Spleen (tissue), 7 donors: Measurements from ENCODE around the gene PAXX.

ENCODE experiments used
- POLR2A ChIP-seq, 3 donors: fragments of 450-650 bp; IDR thresholded peaks; one replicate each; pipeline ENCODE4 v1.5.1; 2017; ENCODE audit warnings: antibody characterized with exemption in 3 of 3, mild to moderate bottlenecking in 1 of 3
- POLR2AphosphoS5 ChIP-seq, 3 donors: sonication (generic); formaldehyde crosslinking; IDR thresholded peaks; one replicate each; pipeline ENCODE4 v1.5.1; 2017; ENCODE audit warnings: antibody characterized with exemption in 3 of 3
- TF ChIP-seq, protein P1 (sequence below), 11 experiments: fragments of 200-600 bp in 7 of 11; fragments of 450-650 bp in 4 of 11; sonication (generic) in 4 of 11; IDR thresholded peaks in 8 of 11; conservative IDR thresholded peaks in 3 of 11; 1 replicate in 7 of 11; 2 replicates in 4 of 11; pipeline versions ENCODE4 v1.4.0 to v1.8.0; 2016 to 2021; ENCODE audit warnings: antibody characterized with exemption in 11 of 11, inconsistent platforms in 4 of 11, mild to moderate bottlenecking in 1 of 11
- donor health status: DM: no; HTN: no; CAD: no; lungs with moderate emphysema.
- donor health status: DM: no; HTN: no; CAD: no.
- donor health status: DM: no; HTN: no; CAD: no.

- TF ChIP-seq, protein P1, sequence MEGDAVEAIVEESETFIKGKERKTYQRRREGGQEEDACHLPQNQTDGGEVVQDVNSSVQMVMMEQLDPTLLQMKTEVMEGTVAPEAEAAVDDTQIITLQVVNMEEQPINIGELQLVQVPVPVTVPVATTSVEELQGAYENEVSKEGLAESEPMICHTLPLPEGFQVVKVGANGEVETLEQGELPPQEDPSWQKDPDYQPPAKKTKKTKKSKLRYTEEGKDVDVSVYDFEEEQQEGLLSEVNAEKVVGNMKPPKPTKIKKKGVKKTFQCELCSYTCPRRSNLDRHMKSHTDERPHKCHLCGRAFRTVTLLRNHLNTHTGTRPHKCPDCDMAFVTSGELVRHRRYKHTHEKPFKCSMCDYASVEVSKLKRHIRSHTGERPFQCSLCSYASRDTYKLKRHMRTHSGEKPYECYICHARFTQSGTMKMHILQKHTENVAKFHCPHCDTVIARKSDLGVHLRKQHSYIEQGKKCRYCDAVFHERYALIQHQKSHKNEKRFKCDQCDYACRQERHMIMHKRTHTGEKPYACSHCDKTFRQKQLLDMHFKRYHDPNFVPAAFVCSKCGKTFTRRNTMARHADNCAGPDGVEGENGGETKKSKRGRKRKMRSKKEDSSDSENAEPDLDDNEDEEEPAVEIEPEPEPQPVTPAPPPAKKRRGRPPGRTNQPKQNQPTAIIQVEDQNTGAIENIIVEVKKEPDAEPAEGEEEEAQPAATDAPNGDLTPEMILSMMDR (IDR thresholded peaks at IDR 0.05 in 8 of 11, conservative IDR thresholded peaks at IDR 0.05 in 3 of 11): no peak
- TF ChIP-seq POLR2A (IDR thresholded peaks at IDR 0.05) (no peak), POLR2AphosphoS5 (IDR thresholded peaks at IDR 0.05) (no peak)
These were observed 36.9 kb upstream of the PAXX start for GRCh38 chr9:136955202-136955942.
